AG10803 (cell line): Measurements from ENCODE around the gene HPF1.
"Not testable (repeated sequence)": the region's sequence is repeated elsewhere in the genome, so short reads cannot be mapped to it uniquely, and the experiment has no call there.

Experiments
- DNase-seq: peaks from one replicate; pipeline ENCODE4 v3.0.0; 2010; ENCODE audit warnings: low read depth
- H3K4me3 ChIP-seq: 2 replicates; pipeline ENCODE4 v1.5.1; 2011; ENCODE audit warnings: mild to moderate bottlenecking, low read length, control low read depth
- CTCF ChIP-seq: conservative IDR thresholded peaks from 2 replicates; pipeline ENCODE4 v1.5.1; 2011; ENCODE audit warnings: mild to moderate bottlenecking, low read length, control low read depth, inconsistent platforms

The HPF1 gene

GRCh38 chr4:169741569-169741968 lies 16.2 kb downstream of the HPF1 start:
- H3K4me3 ChIP-seq: no peak overlapping the region
- no peak for TF ChIP-seq CTCF
- DNase-seq: no peak

- DNase-seq, H3K4me3 ChIP-seq: not testable (repeated sequence)
Measured at GRCh38 chr4:169738604-169739003, 19.1 kb downstream of the HPF1 start.

- TF ChIP-seq CTCF: no peak
- no peak for DNase-seq
- H3K4me3 ChIP-seq: no peak overlapping the region
Measured at GRCh38 chr4:169730564-169730963, 27.2 kb downstream of the HPF1 start.

GRCh38 chr4:169727616-169728015 lies 30.1 kb downstream of the HPF1 start:
- no peak for DNase-seq
- no peak for TF ChIP-seq CTCF
- no peak overlapping the region for H3K4me3 ChIP-seq

GRCh38 chr4:169724260-169724659 lies 33.5 kb downstream of the HPF1 start:
- no peak for TF ChIP-seq CTCF
- DNase-seq: peak; percentile 82

GRCh38 chr4:169723207-169723965 lies 34.4 kb downstream of the HPF1 start:
- no peak for TF ChIP-seq CTCF
- H3K4me3 ChIP-seq: no peak overlapping the region
- DNase-seq: peak; percentile 6

More at GRCh38 chr4:169724260-169724659, 33.5 kb downstream of the HPF1 start:
- H3K4me3 ChIP-seq: no peak overlapping the region

- no peak overlapping the region for H3K4me3 ChIP-seq
- no peak for TF ChIP-seq CTCF
- no peak for DNase-seq
Measured at GRCh38 chr4:169720529-169720928, 37.2 kb downstream of the HPF1 start.

- no peak overlapping the region for H3K4me3 ChIP-seq
- DNase-seq: no peak
- TF ChIP-seq CTCF: no peak
Measured at GRCh38 chr4:169716677-169717076, 41.1 kb downstream of the HPF1 start.
